ENCODE data around the gene GSDME. TPM values are rescaled to one million over a fixed set of nuclear protein-coding genes. Genes with fewer than 3 reads are reported as not detected.

The GSDME gene
- total RNA-seq, 1 experiment from 2014 or later: 5.5 TPM

DNA sequence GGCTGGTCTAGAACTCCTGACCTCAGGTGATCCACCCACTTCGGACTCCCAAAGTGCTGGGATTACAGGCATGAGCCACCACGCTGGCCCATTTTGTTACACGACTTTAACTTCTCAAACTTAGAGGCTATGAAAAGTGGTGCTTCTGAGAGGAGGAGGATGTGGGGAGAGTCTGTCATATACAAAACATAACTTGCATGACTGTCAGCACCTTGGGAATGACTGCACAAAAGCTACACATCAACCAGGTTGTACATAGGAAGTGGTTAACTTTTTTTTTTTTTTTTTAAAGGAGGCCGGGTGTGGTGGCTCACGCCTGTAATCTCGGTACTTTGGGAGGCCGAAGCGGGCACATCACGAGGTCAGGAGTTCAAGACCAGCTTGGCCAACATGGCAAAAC is 43.4 kb upstream of the GSDME start:
- Mint-ChIP-seq H3K9me3 (peaks cover 0 to 4% of the 10 kb centered on the region in 2 experiments; a peak in 4 of 5 replicates), H3K4me3 (no peak overlapping the region), H3K4me1 (peaks cover 5 to 11% of the 10 kb centered on the region in 2 experiments), H3K27me3 (ENCODE audit: low read depth) (no peaks in the 10 kb centered on the region), H3K27ac (no peak overlapping the region), H3K36me3 (ENCODE audit: insufficient read depth in 1 of 3, low read depth in 3 of 3) (peaks cover 20 to 25% (median 23%) of the 10 kb centered on the region in 3 experiments)
- Histone ChIP-seq H3K14ac (ENCODE audit: insufficient read depth, low read length) (no peak overlapping the region), H3K4me2 (ENCODE audit: insufficient read depth, insufficient read length, low read length) (no peak overlapping the region), H3K4ac (ENCODE audit: low read depth, low read length) (no peak overlapping the region), H3K18ac (ENCODE audit: insufficient read length, low read depth, low read length) (no peak overlapping the region), H4K5ac (ENCODE audit: insufficient read length, low read depth, low read length) (no peak overlapping the region), H3K23me2 (ENCODE audit: insufficient read length, low read depth, low read length, poor library complexity, severe bottlenecking) (no peaks in the 10 kb centered on the region), H2BK20ac (ENCODE audit: low read depth, low read length, poor library complexity, severe bottlenecking) (no peak overlapping the region), H3T11ph (ENCODE audit: low read length) (no peak overlapping the region), H3K56ac (ENCODE audit: insufficient read length, low read depth, low read length) (no peak overlapping the region), H3K27me3 (ENCODE audit: insufficient read depth, low read length) (no peaks in the 10 kb centered on the region), H2BK15ac (ENCODE audit: low read depth, low read length) (no peak overlapping the region), H4K8ac (replicated peaks; ENCODE audit: insufficient read length, low read depth, low read length) (no peak overlapping the region), H2BK12ac (ENCODE audit: insufficient read length, low read depth, low read length) (no peak overlapping the region), H4K91ac (ENCODE audit: insufficient read length, low read depth, low read length) (no peak overlapping the region), H2AFZ (ENCODE audit: low read length) (no peak overlapping the region), H2BK5ac (ENCODE audit: insufficient read length, low read length) (no peak overlapping the region), H2AK5ac (ENCODE audit: insufficient read length, low read length) (no peak overlapping the region), H3K79me1 (ENCODE audit: insufficient read depth, low read depth, low read length, poor library complexity, severe bottlenecking) (no peaks in the 10 kb centered on the region), H3K27ac (ENCODE audit: insufficient read length, low read depth, low read length) (no peak overlapping the region), H3K23ac (ENCODE audit: insufficient read length, low read depth, low read length) (no peak overlapping the region), H3K9ac (ENCODE audit: extremely low read depth, insufficient read length, low read length) (no peak overlapping the region), H3K79me2 (ENCODE audit: insufficient read depth, low read length) (no peaks in the 10 kb centered on the region), H3K4me1 (ENCODE audit: insufficient read depth, low read length) (no peaks in the 10 kb centered on the region; the same call in 1 of the 2 replicates), H2BK120ac (ENCODE audit: low read depth, low read length, poor library complexity, severe bottlenecking) (no peak overlapping the region), H4K20me1 (ENCODE audit: control insufficient read depth, insufficient read depth, insufficient read length) (no peaks in the 10 kb centered on the region), H3K9me3 (ENCODE audit: control insufficient read depth, low read depth, low read length) (no peaks in the 10 kb centered on the region)
- no peak for DNase-seq
- TF ChIP-seq, protein P1, sequence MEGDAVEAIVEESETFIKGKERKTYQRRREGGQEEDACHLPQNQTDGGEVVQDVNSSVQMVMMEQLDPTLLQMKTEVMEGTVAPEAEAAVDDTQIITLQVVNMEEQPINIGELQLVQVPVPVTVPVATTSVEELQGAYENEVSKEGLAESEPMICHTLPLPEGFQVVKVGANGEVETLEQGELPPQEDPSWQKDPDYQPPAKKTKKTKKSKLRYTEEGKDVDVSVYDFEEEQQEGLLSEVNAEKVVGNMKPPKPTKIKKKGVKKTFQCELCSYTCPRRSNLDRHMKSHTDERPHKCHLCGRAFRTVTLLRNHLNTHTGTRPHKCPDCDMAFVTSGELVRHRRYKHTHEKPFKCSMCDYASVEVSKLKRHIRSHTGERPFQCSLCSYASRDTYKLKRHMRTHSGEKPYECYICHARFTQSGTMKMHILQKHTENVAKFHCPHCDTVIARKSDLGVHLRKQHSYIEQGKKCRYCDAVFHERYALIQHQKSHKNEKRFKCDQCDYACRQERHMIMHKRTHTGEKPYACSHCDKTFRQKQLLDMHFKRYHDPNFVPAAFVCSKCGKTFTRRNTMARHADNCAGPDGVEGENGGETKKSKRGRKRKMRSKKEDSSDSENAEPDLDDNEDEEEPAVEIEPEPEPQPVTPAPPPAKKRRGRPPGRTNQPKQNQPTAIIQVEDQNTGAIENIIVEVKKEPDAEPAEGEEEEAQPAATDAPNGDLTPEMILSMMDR (conservative IDR thresholded peaks at IDR 0.05): no peak
- no CpG with 5 or more reads among the region's 9 CpGs for WGBS (ENCODE audit: extremely low coverage, insufficient read length, low lambda C conversion rate)

All from H9 (cell line).